ENCODE measurements around the gene CMTM4.
"Not testable (repeated sequence)": the region's sequence is repeated elsewhere in the genome, so short reads cannot be mapped to it uniquely, and the experiment has no call there.

Gene CMTM4

GRCh38 chr16:66703406-66704215 lies 7.1 kb upstream of the CMTM4 start:
- no peak for DNase-seq

GRCh38 chr16:66701516-66701915 lies 5.0 kb upstream of the CMTM4 start:
- no peak for DNase-seq

GRCh38 chr16:66701026-66701425 lies 4.5 kb upstream of the CMTM4 start:
- DNase-seq, result no peak

DNA sequence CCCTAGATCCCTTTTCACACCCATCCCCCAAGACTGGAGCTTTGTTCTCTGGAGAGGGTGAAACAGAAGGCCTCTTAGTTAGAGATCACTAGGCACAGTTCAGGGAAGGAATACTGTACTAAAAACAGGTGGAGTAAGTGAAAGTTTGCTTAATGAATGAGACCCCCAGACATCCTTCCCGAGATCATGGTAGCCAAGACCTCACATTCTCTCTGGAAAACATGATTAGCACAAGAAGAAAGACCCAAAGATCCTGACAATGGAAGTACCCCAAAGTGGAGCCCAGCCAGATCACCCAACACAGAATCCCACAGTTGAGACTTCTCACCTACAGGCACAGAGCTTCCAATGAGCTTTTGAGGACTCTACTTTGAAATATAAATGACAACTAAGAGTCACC lies 3.4 kb upstream of the CMTM4 start:
- DNase-seq, result no peak

DNA sequence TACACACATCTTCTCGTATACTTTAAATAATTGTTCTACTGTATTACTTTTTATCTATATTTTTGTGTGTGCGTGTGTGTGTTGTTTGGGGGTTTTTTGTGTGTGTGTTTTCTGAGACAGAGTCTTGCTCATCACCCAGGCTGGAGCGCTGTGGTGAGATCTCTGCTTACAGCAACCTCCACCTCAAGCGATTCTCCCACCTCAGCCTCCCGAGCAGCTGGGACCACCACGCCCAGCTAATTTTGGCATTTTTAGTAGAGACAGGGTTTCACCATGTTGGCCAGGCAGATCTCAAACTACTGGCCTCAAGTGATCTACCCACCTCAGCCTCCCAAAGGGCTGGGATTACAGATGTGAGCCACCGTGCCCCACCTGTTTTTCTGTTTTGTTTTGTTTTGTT lies 1.5 kb upstream of the CMTM4 start:
- DNase-seq, result no peak

DNA sequence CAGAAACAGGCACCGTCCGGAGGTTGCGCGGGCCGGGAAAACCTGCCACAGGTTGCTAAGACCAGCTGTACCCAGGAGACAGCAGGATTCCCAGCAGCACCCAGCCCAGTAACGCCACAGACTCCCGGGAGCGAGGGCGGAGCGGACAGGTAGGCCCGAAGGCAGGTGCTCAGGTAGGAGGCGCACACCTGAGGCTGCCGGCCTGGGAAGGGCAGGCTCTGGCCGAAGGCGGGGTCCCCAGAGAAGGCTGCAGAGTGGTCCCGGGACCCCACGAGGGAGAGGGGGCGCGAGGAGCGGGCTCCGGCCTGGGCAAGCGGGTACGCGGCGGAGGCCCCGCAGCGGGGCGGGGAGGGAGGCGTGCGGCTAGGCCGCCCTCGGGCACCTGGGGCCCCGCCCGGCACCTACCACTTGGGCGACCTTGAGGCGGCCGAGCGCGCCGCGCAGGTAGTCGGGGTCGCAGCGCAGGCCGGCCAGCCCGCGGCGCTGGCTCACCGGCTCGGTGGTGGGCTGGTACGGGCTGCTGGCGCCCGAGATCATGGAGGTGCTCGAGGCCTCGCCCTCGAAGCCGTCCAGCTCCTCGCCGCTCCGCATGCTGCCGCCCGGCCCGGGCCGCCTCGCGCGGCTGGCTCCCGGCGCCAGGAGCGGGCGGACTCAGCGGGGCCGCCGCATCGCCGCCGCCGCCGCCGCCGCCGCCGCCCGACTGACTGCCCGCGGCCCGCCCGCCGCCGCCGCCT lies 441 bp downstream of the CMTM4 start:
- DNase-seq, result no peak

DNA sequence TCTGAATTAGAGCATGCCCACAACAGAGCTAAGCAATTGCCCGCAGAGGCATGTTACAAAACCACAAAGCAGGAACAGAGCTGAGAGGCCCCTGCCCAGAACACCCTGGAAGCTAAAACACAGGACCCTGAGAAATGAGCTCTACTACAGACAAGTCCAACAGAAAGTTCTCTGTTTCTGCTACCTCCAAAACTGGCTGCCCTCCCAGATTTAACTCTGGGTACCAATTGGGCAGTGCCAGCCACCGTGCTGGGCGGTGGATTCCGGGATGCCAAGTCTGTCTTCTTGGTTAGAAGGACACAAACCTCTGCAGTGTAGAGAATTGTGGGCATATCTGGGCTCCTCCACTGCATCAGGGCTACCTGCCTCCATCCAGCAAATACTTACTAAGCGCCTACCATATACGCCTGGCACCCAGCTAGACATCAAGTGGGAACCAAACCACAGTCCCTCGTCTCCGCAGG lies 1.0 kb downstream of the CMTM4 start:
- DNase-seq, result no peak

GRCh38 chr16:66693149-66693548 lies 3.4 kb downstream of the CMTM4 start:
- no peak for DNase-seq

DNA sequence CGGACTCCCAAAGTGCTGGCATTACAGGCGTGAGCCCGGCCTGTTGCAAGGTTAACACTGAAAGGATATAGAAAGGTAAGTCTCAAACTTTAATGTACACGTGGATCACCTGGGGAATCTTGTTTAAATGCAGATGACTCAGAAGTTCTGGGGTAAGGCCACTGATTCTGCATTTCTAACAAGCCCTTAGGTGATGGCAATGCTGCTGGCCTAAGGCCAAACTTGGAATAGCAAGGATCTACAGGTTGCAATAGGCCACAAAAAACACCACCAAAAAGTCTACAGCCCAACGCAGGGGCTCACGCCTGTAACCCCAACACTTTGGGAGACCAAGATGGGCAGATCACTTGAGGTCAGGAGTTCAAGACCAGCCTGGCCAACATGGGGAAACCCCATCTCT lies 4.2 kb downstream of the CMTM4 start:
- no peak for DNase-seq

- no peak for DNase-seq
Measured at GRCh38 chr16:66691234-66691633, 5.3 kb downstream of the CMTM4 start.

DNA sequence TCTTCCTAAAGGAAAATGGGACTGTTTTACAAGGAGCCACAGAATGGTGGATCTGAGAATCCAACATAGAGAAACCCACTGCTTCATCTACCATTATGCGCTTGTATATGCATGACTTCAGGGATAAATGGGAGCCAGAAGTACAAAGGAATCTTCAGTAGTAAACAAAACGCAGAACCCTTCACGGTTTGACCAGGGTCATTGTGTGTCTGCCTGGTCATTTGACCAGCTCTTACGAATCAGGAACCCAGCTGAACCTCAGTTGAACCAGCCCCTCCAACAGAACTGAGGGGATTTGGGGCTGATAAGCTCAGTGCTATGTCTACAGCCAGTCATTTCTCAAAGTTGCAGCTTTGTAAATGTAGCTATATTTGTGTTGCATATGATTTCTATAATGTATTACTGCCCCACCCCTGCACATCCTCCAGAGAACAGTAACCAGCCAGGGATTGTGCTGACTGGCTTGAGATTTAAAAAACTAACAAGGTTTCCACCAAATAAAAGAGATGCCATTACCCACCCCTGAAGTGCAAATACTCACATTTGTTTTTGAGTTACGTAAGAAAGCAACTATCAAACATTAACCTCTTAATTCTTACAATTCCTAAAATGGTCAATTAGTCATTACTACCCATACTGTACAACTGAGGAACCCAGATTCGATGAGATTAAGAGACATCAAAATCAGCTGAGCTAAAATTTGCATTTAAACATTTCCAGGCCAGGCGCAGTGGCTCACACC lies 6.3 kb downstream of the CMTM4 start:
- DNase-seq, result no peak

DNA sequence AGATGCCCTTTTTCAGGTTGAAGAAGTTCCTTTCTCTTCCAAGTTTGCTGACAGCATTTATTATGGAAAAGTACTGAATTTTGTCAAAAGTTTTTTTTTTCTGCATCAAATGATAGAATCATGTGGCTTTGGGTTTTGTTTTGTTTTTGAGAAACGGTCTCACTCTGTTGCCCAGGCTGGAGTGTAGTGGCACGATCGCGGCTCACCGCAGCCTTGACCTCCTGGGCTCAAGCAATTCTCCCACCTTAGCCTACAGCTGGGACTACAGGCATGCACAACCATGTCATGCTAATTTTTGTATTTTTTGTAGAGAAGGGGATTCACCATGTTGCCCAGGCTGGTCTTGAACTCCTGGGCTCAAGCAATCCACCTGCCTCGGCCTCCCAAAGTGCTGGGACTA lies 7.3 kb downstream of the CMTM4 start:
- no peak for DNase-seq

DNA sequence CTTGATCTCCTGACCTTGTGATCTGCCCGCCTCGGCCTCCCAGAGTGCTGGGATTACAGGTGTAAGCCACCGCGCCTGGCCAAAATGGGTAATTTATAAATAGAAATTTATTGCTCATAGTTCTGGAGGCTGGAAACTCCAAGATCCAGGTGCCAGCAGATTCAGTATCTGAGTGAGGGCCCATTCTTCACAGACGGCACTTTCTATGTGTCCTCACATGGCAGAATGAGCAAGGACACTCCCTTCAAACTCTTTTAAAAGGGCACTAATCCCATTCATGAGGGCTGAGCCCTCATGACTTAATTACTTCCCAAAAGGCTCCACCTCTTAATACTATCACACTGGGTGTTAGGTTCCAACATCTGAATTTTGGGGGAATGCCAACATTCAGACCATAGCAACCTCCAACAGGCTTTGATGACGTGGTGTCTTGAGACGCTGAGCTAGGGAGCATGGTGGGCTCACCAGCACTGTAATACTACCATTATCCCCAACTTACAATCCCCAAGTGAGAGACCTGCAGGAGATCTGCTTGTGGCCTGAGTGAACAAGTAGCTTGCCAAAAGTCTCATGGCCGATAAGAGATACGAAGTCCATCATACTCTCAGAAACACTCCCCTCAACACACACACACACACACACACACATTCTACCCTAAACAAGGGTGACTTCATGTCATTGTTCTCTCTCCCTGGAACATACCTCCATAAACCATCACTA lies 8.5 kb downstream of the CMTM4 start:
- no peak for DNase-seq

DNA sequence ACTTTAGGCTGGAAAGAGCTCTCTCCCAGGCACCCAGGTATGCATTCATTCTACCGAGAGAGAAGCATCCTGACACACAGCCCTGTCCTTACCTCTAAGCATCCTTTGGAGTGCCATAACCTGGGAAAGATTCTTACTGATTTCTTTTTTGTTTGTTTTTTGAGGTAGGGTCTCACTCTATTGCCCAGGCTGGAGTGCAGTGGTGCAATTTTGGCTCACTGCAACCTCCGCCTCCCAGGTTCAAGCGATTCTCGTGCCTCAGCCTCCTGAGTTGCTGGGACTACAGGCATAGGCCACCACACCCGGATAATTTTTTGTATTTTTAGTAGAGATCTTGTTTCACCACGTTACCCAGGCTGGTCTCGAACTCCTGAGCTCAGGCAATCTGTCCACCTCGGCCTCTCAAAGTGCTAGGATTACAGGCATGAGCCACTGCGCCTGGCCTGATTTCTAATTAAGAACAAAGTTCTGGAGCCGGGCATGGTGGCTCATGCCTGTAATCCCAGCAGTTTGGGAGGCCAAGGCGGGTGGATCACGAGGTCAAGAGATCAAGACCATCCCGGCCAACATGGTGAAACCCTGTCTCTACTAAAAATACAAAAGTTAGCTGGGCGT lies 10.9 kb downstream of the CMTM4 start:
- DNase-seq, result not testable (repeated sequence)

DNA sequence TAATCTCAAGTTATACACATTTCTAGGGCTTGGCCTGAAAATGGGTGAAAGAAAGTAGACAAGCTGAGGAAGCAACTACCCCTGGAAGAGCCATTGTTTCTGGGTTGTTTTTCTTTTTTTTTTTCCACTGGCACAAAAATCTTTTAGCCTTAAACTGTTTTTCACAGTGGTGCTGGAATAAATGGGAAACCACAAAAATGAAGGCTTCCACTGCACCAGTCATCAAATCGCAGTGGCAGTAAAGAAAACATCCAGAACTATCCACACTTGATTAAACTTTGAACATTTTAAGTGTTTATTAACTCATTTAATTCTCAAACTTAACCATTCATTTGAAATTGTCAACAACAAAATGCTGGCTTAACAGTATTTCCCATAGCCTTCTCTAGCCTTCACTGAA lies 14.3 kb downstream of the CMTM4 start:
- DNase-seq, result no peak

DNA sequence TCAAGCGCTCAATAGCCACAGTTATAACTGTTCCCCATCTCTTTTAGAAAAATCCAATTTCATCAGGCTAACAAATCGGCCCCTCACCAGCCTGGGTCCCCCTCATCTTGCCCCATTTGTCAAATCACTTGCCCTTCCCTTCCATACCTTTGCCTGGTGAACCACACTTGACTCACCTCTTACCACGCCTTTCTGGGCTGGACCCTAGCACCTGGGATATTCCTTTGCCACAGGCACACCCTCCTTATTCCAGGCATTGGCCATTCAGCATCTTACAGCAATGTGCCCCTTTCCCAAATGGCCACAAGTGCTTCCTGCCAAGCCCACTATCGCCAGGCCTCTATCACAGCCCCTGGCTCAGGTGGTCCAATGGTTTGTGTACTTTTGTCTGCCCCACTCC lies 14.9 kb downstream of the CMTM4 start:
- no peak for DNase-seq

DNA sequence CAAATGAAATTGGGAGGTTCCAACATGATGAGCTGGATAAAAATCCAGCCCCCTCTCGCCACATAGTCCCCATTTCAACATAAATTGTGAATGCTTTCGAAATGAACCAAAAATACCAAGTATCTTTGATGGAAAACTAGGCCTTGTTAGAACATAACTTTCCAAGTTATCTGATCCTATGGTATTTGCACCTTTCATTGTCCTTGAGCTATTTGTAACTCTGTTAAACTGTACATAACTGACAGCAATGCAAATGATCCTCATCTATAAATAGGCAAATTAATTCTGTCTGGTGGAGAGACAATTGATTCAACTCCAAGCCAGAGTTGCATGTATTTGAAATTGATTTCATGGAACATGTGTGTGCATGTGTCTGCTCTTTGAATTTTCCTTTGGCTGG lies 18.2 kb downstream of the CMTM4 start:
- DNase-seq, result no peak

- no peak for DNase-seq
Measured at GRCh38 chr16:66677836-66678235, 18.7 kb downstream of the CMTM4 start.

DNA sequence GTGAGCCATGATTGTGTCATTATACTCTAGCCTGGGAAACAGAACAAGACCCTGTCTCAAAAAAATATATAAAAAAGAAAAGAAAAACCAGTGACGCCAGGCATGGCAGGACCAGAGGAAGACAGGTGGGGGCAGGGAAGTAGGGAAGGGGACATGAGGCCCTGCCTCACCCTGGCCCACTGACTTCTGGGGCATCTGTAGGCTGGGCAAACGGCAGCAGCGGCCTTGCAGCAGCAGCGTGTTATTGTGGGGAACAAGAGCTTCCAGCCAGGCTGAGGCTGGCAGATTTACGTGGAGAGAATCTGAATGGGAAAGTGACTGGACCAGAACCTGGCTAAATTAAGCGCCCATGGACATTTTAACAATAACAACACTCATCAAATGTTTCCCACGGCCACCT lies 19.4 kb downstream of the CMTM4 start:
- DNase-seq, result no peak

DNA sequence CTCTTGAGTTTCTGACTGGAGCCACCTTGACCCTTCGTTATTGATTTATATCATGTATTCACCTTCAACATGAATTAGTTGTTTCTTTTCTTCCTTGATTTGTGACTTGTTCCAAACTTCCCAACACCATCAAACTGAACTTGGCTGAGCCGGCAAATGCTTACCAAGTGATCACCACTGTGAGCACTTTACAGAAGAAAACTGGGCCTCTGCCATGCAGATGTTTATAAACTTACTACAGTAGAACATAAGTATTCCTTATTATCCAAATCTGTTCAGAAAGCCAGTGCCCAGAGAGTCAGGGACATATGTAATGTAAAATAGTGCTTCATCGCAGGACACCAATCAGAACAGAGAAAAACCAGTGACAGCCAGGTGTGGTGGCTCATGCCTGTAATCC lies 19.9 kb downstream of the CMTM4 start:
- DNase-seq, result no peak

DNA sequence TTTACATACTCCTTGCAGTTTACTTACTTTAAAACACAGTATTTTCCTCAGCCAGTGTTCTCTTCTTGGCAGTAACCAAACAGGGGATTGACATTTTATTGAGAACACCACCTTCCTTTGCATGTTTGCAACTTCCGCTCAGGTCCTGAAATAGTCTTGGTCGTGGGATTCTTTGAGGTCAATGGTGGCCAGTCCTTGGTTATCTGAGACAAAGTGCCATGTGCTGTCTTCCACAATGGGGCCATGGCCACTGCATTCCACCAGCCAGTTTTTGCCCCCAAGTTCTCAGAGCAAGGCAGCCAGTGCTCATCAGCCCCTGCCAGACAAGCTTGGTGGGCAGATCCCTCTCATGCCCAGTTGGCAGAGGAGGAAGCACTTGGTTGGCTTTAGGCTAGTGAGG lies 22.9 kb downstream of the CMTM4 start:
- DNase-seq, result no peak

DNA sequence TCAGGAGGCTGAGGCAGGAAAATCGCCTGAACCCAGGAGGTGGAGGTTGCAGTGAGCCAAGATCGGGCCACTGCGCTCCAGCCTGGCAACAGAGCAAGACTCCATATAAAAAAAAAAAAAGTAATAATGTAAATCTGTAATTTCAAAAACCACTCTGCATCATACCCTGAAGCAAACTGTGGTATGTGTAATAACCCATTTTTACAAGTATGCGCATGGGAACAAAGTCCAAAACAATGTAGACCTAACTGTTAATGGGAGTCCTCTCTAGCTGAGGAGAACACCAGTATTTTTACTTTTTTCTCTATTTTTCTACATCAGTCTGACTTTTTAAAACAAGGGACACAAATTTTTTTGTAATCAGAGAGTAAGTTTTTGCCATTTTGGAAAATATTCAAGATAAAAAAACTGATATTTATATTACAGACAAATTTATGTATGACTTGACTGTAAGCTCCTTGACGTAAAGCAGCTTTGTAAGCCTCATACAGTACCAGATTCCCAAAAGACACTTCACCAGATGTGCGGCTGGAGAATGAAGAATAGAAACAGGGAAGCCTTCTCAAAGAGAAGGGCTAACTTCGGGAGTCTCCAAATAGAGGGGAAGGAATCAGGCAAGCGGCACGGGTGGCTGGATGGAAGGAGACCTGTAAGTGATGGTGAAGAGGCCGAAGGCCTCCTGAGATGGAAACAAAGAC lies 25.7 kb downstream of the CMTM4 start:
- DNase-seq, result no peak

Measured in NCI-H2029 (cell line).